SH-SY5Y (cell line): ENCODE results near the gene INSR.

ENCODE experiments used
- GATA2 ChIP-seq: IDR thresholded peaks from 2 replicates; pipeline ENCODE4 v1.6.1; 2011; ENCODE audit warnings: mild to moderate bottlenecking, low read depth, low read length
- GATA3 ChIP-seq: IDR thresholded peaks from 2 replicates; pipeline ENCODE4 v1.6.1; 2011; ENCODE audit warnings: low read depth, mild to moderate bottlenecking, low read length, moderate library complexity

GRCh38 chr19:7342143-7342542 lies 47.9 kb upstream of the INSR start:
- TF ChIP-seq GATA3 (no peak), GATA2 (no peak)
